Activated gamma-delta T cell treated with anti-CD3 and anti-CD28 coated beads, Interleukin-2, amount 50 U/mL, for 16 hours (primary cell): ENCODE data around the gene PPARG.

ENCODE experiments used
- DNase-seq: peaks from one replicate; pipeline ENCODE4 v3.0.0-alpha.2; 2020; ENCODE audit warnings: low read depth

PPARG gene

DNA sequence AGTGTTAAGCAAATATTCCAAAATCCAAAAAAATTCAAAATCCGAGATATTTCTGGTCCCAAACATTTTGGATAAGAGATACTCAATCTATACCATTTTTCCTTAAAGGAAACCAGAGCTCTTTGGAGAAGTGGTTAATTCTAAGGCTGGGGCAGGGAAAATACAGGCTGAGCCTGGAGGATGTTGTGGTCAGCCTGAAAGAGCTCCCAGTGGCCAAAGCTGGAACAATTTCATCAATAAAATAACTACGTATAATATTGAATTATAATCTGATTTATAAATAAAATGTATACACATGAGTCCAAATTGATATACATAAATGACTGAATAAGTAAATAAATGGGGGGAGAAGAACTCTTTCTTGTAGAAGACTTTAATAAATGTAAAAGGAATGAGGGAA is 24.6 kb downstream of the PPARG start:
- no peak for DNase-seq

DNA sequence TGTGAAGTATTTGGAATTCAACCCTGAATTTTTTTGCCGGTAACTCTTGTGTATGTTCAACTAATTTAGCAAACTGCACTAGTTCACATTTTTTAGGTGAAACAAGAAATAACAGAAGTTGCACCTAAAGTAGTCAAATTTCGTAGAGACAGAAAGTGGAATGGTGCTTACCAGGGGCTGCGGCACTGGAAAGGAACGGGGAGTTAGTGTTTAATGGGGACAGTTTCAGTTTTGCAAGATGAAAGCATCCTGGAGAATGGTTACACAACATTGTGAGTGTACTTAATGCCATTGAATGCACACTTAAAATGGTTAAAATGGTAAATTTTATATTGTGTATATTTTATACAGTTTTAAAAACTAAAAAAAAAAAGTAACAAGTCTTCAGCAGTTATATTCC is 27.4 kb downstream of the PPARG start:
- DNase-seq = no peak

DNA sequence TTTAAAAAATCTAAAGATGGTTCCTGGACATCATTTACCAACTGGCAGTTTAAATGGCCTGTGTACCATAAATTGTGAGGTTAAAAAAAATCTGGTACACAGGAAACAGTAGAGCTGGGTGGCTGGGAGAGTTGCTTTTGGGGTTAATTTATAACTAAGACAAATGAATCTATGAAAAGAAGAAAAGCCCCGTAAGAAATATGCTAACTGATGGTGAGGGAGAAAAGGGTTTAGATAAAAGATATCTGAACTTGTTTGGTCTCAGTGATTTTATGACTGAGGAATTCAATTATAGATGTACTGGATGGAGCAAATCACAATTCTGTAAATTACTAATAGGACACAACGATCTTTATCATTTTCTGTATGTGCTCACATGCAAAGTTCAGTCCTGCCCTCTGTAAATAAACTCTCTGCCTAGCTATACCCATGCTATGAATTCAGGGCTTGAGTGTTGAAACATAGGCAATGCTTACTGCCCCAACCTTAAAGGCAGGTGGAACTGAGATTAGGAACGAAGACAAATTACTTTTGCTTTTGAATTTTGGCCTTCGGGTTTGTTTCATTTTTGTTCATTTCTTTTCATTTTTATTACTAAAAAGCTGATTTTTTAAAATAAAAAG is 28.0 kb downstream of the PPARG start:
- no peak for DNase-seq

DNA sequence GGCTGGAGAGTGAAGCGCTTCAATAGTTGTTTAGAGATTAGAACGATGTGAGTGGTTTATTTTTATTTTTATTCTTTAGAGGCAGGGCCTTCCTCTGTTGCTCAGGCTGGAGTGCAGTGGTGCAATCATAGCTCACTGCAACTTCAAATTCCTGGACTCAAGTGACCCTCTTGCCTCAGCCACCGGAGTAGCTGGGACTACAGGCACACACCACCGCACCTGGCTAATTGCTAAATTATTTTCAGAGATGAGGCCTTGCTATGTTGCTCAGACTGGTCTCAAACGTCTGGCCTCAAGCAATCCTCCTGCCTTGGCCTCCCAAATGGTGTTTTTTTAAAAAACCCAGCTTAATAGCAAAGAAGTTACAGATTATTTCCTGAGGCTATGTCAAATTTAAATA is 29.0 kb downstream of the PPARG start:
- DNase-seq = no peak

DNA sequence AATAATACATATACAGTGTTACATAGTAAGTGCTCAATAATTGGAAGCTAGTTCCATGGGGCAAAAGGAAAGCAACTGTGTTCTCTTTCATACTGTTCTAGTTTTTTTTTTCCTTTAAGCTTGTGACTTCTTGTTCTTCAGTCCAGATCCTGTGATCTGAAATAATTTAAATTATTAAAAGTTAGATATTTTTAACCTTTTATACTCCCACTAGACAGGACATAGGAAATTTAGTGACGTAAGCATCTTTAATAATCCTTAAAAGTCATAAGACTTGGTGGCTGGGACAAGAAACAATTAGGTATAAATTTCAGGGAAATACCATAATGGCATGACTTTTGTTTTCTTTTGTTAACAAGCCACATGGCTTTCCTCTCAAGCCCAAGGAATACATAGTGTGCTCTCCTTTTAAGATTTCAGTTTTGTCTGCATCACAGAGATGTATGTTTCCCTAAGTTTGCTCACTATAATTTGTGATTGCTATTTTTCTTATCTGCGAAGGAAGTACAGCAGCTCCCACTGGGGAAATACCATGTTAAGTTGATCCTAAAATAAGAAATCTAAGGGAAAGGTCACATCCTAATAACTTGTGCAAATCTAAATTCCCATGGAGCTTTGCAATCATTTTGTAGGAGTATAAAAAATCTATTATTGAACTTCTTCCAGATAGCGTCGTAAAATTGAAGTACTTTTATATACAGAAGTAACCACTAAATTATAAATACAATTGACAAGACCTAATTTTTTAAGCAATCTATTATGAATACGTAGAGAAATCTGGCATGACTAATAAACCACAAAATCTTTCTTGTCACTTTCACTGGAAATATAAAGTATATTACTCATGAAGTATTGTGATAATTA is 30.1 kb downstream of the PPARG start:
- DNase-seq = no peak

GRCh38 chr3:12321015-12321414 is 32.1 kb downstream of the PPARG start:
- no peak for DNase-seq

- no peak for DNase-seq
Measured at GRCh38 chr3:12323237-12323636, 34.4 kb downstream of the PPARG start.

- DNase-seq = no peak
Measured at GRCh38 chr3:12325586-12326515, 37.0 kb downstream of the PPARG start.

DNA sequence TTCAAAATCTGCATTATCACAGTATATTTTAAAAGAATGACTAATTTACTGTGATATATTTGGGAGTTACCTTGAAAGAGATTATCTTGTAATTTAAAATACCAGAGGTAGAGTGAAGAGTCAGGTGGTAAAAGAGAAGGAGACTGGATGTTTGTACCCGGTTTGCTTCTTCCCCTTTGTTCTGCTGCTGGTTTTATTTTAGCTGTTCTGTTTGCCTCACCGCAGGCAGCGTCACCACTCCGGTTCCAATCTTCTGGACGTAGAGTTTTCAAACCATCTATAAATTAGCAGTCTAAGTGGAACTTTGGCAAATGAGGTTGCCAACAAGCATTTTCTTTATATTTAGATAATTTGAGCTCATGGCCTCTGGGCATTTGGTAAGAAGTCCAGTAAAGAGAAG is 38.2 kb downstream of the PPARG start:
- no peak for DNase-seq

DNA sequence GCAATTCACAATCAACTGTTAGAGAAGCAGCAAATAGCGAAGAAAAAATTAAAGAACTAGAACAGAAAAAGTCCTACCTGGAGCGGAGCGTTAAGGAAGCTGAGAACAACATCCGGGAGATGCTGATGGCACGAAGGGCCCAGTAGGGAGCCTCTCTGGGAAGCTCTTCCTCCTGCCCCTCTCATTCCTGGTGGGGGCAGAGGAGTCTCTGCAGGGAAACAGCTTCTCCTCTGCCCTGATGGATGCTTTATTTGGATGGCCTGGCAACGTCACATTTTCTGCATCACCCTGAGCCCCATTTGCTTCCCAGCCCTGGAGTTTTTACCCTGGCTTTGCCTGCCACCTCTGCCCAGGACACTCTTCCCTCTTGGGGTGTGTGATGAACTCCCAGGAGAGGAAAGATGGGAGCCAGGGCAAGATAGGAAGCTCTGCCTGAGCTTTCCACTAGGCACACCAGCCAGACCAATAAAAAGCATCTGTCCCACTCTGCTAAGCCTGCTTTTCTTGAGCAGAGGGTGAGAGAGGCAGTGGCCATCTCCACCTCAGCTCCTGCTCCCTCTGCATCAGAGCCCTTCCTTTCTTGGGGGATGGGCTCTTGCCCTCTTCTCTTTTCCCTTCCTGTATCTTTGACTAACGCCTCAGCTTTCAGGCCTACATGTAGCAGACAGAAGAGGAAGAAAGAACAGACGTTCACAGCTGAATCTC is 39.4 kb downstream of the PPARG start:
- DNase-seq = no peak

GRCh38 chr3:12328837-12329462 is 40.1 kb downstream of the PPARG start:
- DNase-seq = no peak

GRCh38 chr3:12334786-12335185 is 45.9 kb downstream of the PPARG start:
- DNase-seq = no peak

DNA sequence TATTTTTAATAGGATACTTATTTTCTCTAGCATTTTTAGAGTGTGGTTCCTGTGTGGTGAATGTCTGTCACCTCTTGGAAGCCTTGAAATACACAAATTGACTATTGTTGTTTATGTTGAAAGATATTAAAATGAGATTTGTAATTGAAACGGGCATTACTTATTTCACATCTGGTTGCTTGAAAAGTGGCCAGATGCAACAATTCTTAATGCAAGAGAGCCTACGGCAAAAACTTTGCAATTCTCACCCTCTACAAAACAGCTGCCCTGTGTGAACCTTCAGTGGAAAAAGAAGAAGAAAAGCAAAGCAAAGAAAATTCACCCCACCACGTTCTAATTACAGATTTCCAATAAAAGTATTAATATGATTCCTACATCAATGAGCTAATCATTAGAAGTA is 46.6 kb downstream of the PPARG start:
- DNase-seq = no peak

DNA sequence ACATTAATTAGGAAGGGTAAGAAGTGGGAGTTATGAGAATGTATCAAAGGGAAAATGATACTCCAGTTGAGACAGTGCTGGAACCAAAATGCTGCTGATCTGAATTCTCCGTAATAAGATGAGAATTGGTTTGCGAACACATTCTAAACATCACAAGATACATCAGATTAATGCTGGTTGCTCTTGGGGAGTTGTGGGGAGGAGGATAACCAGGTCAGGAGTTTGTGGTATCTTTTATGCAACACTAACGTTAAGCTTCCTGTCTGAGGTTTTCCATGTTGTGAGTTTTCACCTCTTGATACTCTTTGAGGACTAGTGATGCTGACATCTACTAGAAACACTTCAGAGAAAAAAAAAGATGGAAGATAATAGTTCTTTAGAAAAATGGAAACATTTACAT is 47.2 kb downstream of the PPARG start:
- DNase-seq = no peak

- DNase-seq = no peak
Measured at GRCh38 chr3:12338595-12339546, 50.0 kb downstream of the PPARG start.

DNA sequence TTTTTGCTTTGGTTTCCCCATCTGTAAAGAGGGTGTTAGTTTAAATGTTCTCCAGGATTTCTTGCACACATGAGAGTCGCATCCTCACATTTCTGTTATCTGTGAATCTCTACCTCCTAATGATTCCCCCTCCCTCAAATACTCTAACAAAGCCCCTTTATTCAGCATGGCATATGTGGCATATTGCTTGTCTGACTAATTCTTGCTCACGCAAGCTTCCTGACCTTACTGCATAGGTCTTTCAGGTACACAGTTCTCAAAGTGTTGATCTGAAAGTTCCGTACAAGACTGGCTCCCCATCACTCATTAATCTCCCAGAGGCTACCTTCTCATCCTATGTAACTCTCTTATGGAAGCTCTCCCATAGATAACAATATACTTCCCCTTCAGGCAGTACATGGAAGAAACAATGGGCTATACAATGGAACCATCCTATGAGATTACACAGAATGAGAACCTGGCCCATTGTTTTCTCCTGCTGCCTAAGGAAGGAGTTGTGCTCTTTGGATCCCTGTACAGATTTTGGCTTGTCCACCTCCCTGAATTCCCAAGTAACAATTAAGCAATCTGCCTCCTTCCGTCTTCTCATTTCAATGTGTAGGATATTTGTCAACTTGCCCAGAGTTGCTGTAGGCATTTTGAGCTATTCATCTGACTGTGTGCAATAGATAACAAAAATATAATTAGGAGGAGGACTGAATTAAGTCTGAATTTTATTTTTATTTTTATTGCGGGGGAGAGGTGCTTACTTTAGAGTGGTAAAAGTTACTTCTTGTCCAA is 51.0 kb downstream of the PPARG start:
- DNase-seq = no peak

DNA sequence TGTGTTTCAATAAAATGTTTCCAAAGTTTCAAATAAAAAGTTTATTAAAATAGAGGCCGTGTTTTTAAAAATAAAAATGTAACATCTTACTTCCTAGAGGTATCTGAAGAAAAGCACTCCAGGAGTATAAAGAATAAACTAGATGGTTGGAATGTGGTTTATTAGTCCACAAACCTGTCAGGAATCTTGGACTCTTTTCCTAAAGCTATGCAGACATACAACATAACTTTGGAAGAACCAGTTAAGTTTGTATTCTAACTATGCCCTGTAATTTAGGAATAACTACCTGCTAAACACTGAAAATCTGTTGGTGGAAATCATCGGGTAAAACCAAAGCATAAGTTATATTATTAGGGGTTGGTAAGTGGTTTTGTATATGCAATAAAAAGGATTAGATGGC is 51.6 kb downstream of the PPARG start:
- no peak for DNase-seq

DNA sequence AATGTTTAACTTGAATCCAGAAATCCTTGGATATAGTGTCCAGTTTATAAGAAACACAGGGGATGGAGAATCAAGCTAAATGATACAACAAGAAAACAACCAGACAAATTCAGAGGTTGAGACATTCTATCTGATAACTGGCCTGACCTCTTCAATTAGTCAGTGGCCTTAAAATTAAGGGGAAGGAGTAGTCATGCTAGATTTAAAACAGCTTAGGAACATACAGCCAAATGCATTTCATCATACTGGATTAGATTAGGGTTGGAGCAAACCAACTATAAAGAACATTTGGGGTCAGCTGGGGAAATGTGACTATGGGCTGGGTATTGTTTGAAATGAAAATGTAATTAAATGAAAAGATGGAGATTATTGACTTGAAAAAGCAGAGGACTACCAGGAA is 53.3 kb downstream of the PPARG start:
- no peak for DNase-seq

- no peak for DNase-seq
Measured at GRCh38 chr3:12343047-12343501, 54.2 kb downstream of the PPARG start.
